ENCODE measurements around the gene GGNBP2.

GGNBP2 gene

GRCh38 chr17:36566081-36566480 lies 21.4 kb downstream of the GGNBP2 start:
- no peak for DNase-seq

DNA sequence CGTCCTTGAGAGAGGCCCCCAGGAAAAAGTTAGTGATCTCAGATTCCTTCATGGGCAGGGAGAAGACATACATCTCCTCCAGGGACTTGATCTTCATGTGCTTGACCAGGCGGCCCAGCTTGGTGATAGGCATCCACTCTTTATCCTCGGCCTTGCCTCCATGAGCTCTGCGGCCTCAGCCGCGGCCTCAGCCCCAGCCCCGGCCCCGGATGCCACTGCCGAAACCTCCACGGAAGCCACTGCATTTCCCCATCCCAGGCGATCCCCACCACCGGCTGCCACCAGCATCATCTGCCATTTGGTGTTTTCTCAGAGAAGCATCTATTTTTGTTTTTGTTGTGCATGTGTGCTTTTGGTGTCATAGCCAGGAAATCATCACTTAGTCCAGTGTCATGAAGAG lies 30.3 kb downstream of the GGNBP2 start:
- DNase-seq: no peak

DNA sequence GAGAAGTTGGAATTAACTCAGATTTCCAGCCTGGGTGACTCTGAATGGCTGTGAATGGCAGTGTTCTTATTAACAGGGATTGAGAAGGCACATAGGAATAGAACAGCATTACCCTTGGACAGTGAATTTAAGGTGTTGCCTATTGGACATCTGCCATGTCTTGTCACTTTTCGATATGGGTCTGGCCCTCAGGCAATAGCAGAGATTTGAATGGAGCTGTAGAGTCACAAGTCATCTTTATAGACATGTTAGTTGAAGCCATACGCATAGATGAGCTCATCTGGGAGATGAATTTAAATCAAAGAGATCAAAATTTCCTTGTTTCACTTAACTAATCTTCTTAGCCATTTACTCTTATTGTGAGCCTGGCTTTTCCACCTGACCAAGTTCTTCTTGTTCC lies 32.1 kb downstream of the GGNBP2 start:
- no peak for DNase-seq

GRCh38 chr17:36578671-36579070 lies 34.0 kb downstream of the GGNBP2 start:
- DNase-seq: no peak

DNA sequence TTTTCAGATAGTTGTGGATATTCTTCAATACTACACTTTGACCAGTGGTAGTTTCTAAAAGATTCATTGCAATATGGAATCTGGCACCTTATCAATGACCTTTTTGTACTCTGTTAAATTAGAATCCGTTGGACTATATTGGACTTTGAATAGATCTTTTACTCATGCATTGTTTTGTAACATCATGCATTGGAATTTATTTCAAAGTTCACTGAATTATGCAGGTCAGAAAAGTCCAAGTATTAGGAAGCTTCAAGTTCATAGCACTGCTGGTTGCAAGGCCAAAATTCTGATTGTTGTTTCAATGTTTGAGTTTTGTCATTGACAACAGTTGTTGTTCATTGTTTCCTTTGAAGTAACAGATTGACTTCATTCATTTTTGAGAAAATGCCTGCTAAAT lies 39.1 kb downstream of the GGNBP2 start:
- DNase-seq: no peak

GRCh38 chr17:36586138-36586537 lies 41.4 kb downstream of the GGNBP2 start:
- no peak for DNase-seq

DNA sequence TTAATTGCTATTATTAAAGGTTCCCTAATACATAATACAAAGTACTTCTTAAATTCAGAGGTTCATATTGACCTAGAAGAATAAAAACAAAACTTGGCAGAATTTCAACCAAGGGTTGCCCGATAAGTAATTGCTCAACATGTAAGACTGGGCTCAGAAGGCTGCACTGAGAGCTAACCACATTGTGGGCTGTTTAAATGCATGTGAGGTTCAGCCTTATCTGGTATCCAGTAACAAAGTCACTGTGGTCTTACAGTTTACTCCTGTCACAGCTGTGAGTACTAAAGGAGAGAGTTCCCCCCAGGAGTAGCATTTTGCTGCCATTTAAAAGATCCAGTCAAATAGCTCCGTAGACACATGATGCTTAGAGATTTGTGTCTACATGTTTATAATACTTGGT lies 45.4 kb downstream of the GGNBP2 start:
- no peak for DNase-seq

- peak; percentile 85 for DNase-seq
These were observed 47.0 kb downstream of the GGNBP2 start, which contains the start of gene DHRS11 for GRCh38 chr17:36591434-36592315. TSS of gene DHRS11 (plus strand) at chr17:36591879. CDS start at chr17:36592010, 131 bp downstream.

DNA sequence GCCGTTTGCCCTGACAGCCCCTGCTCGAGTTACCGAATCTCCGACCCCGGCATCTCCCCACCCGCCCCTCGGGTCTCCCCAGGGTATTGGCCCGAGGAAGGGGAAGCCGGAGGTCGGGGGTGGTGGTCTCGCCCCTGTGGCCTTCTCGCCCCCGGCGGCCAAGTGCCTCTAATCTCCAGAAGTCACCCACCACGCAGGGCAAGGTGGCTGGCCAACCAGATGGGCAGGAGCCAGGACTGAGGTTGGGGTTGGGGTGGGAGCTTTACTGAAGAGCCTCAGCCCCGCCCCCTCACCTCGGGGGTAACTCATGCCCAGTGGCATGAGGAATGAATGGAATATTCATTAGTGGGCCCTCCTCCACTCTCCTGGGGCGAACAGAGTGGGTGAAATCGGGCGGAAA lies 47.6 kb downstream of the GGNBP2 start:
- no peak for DNase-seq

DNA sequence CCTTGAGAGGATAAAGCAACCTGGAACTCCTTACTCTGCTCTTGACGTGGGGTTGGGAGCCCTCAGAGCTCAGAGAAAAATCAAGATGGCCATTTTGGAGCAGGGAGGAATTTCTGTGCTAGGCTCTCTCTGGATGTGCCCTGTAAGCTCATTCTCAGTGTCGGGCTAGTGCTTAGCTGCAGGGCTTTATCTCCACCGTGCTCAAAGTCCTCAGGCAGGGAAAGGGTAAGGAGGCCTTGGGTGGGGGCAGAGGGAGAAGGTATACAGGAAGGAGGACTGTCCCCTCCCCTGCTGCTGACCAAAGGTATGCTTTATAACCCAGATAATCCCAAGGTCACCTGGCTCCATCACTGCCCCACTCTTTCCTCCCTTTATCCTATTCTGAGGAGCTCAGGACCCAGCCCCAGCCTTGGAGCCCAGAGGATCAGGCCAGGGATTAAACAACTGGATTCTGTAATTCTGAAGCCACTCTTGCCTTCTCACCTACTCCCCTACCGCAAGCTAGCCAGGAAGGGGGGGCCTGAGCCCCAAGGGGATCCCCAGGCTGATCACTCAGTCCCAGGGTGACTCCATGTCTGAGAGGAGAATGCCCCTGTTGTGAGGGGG lies 48.1 kb downstream of the GGNBP2 start:
- DNase-seq: no peak

GRCh38 chr17:36593656-36594316 lies 49.1 kb downstream of the GGNBP2 start:
- DNase-seq: no peak

GRCh38 chr17:36594626-36595401 lies 50.1 kb downstream of the GGNBP2 start:
- DNase-seq: no peak

- DNase-seq: no peak
These were observed 52.5 kb downstream of the GGNBP2 start for GRCh38 chr17:36597226-36597625.

- DNase-seq: no peak
These were observed 53.4 kb downstream of the GGNBP2 start for GRCh38 chr17:36597866-36598777.

GRCh38 chr17:36598951-36599401 lies 54.3 kb downstream of the GGNBP2 start:
- no peak for DNase-seq

DNA sequence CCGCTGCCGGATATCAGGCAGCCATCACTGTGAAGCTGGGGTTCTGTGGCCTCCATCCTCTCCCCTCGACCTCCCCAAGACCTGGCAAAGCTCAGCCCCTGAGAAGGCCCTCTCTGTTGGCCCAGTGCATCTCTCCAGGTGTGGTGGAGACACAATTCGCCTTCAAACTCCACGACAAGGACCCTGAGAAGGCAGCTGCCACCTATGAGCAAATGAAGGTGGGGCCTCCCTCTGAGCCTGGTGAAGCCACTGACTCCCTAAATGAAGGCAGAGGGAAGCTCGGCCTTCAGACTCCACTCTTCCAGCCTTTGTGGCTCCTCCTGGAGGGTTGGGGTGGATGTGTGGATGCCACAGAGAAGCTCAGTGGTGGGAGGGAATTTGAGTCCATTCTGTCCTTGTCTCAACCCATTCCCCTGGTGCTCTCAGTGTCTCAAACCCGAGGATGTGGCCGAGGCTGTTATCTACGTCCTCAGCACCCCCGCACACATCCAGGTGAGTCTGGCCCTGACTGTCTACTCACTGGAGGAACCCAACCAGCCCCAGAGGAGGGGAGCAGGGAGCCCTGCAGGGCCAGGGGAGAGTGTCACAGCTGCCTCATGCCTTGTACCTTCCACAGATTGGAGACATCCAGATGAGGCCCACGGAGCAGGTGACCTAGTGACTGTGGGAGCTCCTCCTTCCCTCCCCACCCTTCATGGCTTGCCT lies 55.0 kb downstream of the GGNBP2 start:
- no peak for DNase-seq

DNA sequence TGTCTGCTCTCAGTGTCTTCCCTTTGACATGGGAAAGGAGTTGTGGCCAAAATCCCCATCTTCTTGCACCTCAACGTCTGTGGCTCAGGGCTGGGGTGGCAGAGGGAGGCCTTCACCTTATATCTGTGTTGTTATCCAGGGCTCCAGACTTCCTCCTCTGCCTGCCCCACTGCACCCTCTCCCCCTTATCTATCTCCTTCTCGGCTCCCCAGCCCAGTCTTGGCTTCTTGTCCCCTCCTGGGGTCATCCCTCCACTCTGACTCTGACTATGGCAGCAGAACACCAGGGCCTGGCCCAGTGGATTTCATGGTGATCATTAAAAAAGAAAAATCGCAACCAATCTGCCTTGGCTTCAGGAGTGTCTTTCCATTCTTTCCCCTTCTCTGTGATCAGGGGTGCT lies 55.7 kb downstream of the GGNBP2 start:
- DNase-seq: no peak

DNA sequence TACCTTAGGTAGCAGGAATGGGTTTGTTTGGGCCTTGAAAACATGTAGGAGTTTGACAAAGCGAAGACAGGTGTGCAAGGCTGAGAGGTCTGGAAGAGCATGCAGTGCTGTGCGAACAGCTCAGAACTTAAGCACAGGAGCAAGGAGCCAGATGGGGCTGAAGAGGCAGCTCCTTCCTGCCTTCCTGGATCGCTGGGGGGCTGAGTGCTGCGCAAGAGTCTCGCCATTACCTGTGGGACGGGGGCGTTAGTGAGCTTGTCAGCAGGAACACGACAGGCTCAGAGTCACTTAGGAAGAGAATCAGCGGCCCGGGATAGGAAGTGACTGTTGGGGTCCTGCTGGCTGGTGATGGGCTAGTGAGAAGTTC lies 56.2 kb downstream of the GGNBP2 start:
- DNase-seq: no peak

DNA sequence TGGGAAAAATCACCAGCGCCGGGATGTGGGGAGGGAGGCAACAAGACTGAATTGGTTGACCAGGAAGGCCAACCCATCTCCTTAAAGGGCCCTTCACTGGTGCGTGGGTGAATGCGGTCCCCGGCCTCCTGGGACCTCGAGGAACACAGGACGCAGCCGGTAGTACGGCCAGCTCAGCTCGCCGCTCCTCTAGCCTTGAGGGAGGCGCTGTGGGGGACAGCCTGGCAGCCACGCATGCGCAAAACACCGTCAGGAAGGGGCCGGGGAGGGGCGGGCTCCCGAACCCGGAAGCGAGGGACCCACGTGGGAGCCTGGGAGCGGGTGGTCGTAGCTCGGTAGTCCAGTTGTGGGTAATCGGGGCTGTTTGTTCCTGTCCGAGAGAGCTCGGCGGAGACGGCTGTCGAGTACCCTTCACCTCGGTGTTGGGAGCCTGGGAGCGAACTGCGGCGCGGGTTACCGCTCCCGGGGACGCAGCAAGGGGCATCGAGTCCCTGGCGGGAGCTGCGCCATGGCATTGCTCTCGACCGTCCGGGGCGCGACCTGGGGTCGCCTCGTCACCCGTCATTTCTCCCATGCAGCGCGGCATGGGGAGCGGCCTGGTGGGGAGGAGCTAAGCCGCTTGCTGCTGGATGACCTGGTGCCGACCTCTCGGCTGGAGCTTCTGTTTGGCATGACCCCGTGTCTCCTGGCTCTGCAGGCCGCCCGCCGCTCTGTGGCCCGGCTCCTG lies 56.7 kb downstream of the GGNBP2 start, which contains the start of gene MRM1:
Gene MRM1 (plus strand): TSS at position 281 of the 727 bp plus-strand sequence. CDS start 228 bp downstream, at position 509.
- DNase-seq: peak; percentile 96

- peak; percentile 22 for DNase-seq
These were observed 57.5 kb downstream of the GGNBP2 start for GRCh38 chr17:36602030-36602748.
